Astrocyte (in vitro differentiated cells and primary cell): Measurements from ENCODE around the gene UNC50.

ENCODE experiments used
- CTCF ChIP-seq: IDR thresholded peaks from 2 replicates; pipeline ENCODE4 v1.5.1; 2011; ENCODE audit warnings: low read depth, mild to moderate bottlenecking, inconsistent platforms, low read length, moderate library complexity; ENCODE audit not compliant: insufficient read depth
- EZH2 ChIP-seq: IDR thresholded peaks from 2 replicates; pipeline ENCODE4 v1.6.1; 2012; ENCODE audit warnings: mild to moderate bottlenecking, low read length, inconsistent platforms; ENCODE audit not compliant: insufficient read depth

- TF ChIP-seq EZH2: no peak
- no peak for TF ChIP-seq CTCF
Measured at GRCh38 chr2:98608962-98609604, 694 bp downstream of the UNC50 start.
